ENCODE results near the gene YDJC.

- TF ChIP-seq POLR2A (IDR thresholded peaks at IDR 0.05) (no peak), CTCF (IDR thresholded peaks at IDR 0.05) (no peak)
These were observed 20.5 kb upstream of the YDJC start for GRCh38 chr22:21650280-21650679.
